ENCODE data around the gene COX7A1.
"Not testable (repeated sequence)": the region's sequence is repeated elsewhere in the genome, so short reads cannot be mapped to it uniquely, and the experiment has no call there.

COX7A1 gene

DNA sequence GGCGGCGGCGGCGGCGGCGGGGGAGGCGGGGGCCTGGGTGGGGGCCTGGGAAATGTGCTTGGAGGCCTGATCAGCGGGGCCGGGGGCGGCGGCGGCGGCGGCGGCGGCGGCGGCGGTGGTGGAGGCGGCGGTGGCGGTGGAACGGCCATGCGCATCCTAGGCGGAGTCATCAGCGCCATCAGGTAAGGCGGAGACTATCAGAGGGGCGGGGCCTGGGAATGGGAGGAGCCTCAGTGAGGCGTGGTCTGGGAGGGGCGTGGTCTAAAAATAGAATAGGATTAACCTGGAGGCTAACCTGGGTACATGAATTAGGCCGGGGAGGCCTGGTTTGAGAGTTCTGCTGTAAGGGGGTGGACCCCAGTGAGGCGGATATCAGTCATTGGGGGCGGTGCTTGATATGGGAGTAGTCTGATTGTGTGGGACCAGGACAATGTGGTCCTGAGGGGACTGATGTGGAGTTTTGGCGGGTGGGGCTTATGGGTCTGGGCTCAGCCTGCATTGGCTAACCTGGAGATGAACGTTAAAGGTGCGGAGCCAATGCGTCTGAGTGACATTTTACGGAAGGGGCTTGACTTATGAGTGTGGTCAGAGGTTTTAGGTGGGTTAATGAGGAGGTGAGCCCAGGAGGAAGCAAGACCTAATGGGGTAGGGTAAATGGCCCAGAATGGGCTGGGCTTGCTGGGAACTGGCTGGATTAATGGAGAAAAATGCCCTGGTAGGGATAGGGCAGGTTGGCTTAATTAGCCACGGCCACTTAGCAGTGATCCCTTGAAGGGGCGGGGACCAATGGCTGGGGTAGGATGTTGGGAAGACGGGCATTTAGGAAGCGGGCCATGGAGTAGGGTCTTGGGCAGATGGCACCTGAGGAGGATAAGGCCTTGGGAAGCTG lies 11.0 kb downstream of the COX7A1 start:
- DNase-seq: peak; percentile 67

DNA sequence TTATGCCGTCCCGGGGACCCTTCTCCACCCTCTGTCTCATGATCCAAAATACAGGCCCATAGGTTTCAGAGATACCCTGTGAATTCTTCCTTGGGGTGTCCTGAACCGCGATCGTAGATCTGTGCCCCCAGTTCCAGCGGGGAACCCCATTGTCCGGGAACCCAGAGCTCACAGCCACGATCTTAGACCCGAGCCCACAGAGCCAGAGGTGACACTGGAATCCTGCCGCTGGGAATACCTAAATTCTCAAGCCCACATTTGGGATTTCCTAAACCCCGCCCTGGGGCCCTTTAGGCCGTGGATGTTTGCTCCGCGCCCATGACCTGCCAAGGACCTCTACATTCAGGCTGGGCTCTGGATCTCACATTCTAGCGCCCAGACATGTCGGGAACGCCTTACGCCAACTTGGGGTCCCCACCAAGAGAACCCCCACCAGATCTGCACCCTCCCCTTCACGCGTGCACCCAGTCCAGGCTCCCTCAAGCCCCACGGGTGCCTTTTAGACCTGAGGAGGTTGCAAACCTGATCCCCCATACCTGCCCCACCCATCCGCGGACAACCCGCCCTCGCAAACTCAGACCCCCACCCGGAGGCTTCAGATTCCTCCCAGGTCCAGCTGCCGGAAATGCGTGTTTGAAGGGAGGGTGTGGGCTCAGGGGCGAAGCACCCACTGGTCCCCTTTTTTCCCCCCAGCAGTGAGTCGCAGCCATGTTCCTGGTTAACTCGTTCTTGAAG lies 11.8 kb downstream of the COX7A1 start:
- DNase-seq: peak; percentile 54

DNA sequence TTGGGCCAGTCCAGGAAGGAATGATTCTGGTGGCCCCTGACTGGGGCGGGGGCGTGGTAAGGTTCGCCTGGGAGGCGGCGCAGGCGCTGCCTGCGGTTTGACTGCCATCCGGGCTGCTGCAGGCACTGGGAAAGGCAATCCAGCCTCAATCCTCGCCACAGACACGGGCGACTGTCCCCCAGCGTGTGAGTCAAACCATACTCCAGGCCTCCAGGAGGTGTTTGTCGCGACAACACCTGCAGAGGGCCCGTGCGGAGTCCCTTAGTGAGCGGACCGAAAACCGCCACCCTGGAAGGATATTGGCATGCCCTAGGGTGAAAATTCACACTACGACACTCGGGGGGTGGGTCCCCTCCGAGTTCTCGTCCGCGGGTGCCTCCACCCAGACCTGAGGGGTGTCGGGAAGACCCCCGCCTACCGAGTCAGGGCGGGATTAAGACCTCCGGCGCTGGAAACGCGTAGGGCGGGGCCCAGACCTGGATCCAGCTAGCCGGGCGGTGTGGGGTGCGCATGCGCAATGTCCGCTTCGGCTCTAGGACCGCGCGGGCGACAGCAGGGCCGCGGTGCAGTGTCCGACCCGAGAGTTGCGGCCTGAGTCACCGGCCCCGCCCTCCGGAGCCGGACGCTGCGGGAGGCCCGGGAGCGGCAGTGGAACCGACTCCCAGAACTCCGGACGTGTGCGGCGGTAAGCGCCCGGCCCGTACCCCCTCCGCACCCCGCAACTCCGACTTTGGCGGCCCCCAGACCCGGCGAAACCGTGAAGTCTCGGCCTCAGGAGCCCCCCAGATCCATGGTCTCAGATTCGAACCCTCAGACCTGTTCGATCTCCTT lies 12.6 kb downstream of the COX7A1 start, which contains the start of gene CAPNS1:
TSS of gene CAPNS1 (plus strand) at position 594 of the 831 bp plus-strand sequence. CDS start 946 bp downstream, outside the sequence.
- DNase-seq: peak; percentile 90

DNA sequence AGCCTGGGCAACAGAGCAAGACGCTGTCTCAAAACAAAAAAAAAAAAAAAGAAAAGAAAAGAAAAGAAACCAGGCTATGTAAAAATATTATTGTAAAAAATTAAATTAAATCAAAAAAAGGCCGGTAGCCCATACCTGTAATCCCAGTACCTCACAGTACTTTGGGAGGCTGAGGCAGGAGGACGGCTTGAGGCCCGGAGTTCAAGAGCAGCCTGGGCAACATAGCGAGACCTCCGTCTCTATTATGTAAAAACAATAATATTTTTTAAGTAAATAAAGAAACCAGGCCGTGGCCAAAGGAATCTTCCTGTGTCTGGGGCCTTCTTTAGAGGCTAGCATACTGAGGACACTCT lies 13.2 kb downstream of the COX7A1 start:
- DNase-seq: no peak

DNA sequence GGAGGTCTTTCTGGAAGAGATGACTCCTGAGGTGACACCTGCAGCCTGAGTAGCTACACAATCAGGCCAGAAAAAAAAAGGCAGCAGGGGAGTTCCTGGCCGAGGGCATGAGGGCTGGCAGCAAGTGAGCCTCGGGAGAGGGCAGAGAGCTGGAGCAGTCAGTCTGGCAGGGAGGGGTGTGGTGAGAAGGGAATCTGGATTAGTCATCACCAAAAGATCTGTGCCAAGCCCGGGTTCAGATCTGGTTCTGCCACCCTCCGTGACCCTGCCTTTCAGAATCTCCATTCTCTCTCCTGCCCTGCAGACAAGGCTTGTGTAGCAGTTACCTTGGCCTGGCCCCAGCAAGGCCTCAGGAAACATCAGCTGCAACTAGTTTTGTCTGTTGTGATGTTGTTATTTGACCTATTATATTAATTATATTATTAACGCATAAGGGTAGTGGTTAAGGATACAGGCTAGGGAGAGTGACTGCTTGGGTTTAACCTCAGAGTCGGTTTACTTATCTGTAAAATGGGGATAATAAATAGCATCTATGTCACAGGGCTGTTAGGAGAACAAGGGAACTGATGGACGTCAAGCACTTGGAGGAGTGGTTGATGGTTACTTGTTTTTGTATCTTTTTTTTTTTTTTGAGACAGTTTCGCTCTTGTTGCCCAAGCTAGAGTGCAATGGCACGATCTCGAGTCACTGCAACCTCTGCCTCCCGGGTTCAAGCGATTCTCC lies 15.1 kb downstream of the COX7A1 start:
- DNase-seq: no peak

DNA sequence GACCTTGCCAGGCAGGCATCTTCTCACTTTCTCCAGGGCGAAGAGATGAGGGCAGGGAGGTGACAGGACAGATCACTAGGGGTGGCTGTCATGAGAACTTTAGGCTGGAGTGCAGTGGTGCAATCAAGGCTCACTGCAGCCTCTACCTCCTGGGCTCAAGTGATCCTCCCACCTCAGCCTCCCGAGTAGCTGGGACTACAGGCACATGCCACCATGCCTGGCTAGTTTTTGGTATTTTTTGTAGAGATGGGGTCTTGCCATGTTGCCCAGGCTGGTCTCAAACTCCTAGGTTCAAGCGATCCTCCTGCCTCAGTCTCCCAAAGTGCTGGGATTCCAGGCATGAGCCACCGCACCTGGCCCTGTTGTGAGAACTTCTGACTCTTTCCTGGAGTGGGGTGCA lies 17.4 kb downstream of the COX7A1 start:
- DNase-seq: not testable (repeated sequence)

DNA sequence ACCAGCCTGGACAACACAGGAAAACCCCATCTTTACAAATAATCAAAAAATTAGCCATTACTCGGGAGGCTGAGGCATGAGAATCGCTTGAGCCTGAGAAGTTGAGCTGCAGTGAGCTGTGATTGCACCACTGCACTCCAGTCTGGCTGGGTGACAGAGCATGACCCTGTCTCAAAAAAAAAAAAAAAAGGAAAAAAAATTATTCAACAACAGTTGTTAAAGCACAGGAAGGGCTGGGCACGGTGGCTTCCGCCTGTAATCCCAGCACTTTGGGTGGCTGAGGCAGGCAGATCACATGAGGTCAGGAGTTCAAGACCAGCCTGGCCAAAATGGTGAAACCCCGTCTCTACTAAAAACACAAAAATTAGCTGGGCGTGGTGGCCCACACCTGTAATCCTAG lies 21.0 kb downstream of the COX7A1 start:
- not testable (repeated sequence) for DNase-seq

DNA sequence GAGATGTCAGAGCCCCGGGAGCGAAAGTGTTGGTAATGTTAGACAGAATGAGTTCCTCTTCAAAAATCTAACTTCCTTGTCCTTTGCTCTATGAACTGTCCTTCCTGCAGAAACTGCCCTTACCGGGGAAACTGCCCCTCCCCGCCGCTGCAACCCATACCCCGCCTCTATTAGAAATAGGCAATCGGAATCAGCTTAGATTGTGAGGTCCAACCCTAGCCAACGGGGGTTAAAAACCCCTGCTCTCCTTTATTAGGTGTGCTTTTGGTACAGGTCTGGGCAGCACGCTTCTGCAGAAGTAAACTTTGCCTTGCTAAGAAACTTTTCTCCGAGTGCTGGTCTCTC lies 23.9 kb downstream of the COX7A1 start:
- DNase-seq: no peak

DNA sequence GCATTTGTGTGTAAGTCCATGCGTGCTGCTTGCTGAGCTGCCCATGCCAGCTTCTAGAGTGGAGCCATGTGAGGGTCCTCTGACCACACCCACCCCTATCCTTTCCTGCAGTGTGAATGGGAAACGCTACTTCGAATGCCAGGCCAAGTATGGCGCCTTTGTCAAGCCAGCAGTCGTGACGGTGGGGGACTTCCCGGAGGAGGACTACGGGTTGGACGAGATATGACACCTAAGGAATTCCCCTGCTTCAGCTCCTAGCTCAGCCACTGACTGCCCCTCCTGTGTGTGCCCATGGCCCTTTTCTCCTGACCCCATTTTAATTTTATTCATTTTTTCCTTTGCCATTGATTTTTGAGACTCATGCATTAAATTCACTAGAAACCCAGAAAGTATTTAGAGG lies 26.7 kb downstream of the COX7A1 start:
- no peak for DNase-seq

DNA sequence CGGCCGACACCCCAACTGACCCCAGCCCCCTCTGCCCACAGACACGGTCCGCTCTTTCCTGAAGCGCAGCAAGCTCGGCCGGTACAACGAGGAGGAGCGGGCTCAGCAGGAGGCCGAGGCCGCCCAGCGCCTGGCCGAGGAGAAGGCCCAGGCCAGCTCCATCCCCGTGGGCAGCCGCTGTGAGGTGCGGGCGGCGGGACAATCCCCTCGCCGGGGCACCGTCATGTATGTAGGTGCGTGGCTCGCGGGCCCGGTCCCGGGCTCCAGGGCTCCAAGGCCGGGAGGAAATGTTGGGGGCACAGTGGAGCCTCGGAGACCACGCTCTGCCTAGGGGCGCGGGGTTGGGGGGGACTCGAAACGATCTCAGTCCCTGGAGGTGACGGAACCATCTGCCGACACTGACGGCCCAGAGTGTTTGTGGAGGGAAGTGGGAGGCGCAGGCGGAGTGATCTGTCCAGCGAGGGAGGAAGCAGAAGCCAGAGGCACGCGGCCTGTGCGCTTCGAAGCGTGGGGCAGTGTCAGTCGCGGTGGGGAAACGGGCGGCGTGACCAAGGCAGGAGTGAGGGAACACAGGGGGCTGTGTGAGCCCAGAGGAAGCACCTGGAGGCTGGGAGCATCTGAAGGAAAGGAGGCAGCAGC lies 30.6 kb downstream of the COX7A1 start:
- DNase-seq: no peak

DNA sequence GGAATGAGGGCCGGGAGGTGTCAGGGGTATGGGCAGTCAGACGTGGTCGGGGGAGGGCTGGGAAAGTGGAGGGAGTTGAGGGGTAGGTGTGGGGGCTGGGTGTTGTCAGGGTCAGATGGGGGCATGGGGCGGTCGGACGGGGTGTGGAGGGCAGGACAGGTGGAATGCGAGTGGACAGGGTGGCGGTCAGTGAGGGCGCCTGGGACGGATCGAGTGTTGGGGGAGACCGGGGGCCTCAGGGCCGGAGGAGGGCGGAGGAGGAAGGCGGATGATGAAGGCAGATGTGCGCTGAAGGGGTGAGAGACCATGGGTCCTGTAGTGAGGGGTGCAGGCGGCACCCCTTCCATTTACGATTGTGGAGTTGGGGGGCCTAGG lies 31.3 kb downstream of the COX7A1 start:
- no peak for DNase-seq

DNA sequence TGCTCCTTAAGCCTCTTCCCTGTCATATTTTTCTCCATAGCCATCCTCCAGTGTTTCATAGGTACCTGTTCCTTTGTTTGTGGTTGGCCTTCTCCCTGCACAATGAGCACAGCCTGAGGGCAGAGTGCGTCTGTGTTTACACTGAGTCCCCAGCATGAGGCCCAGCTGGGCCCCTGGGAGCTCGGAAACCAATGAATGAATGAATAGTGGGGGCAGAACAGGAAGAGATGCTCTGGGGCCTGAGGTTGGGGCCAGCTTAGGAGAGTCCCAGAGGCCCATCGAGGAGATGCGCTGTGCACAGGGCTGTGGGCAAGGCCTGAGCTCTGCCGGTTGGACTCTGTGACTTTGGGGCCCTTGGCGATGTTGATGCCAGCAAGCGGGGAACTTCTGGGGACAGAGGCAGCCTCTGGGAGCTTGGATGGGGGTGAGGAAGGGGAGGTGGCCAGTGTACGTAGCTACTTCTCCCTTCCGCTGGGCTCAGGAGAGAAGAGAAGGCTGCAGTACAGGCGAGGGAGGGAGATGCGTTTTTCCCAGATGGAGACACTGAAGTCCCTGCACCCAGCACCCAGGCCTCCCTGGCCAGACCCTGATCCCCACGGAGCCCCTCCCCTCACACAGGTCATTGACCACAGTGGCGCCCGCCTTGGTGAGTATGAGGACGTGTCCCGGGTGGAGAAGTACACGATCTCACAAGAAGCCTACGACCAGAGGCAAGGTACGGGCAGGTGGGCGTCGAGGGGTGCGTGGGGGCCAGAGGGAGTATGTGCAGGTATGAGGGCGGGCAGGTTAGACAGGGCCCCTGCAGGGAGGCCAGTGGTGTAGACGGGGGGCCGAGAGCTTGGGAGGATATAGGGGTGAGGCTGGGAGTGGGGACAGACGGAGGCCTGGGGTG lies 31.9 kb downstream of the COX7A1 start:
- DNase-seq: no peak

DNA sequence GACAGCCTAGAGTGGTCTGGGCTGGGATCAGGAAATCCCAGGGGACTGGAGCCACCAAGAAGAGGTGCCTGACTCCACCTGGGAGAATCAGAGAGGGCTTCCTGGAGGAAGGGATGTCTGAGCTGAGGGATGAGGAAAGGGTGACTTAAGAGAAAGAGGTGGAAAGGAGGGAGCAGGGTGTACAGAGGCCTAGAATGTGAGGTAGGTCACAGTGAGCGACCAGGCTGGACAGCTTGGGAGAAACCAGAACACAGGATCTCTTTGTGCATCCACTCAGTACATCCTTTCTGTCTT lies 36.0 kb downstream of the COX7A1 start:
- DNase-seq: no peak

DNA sequence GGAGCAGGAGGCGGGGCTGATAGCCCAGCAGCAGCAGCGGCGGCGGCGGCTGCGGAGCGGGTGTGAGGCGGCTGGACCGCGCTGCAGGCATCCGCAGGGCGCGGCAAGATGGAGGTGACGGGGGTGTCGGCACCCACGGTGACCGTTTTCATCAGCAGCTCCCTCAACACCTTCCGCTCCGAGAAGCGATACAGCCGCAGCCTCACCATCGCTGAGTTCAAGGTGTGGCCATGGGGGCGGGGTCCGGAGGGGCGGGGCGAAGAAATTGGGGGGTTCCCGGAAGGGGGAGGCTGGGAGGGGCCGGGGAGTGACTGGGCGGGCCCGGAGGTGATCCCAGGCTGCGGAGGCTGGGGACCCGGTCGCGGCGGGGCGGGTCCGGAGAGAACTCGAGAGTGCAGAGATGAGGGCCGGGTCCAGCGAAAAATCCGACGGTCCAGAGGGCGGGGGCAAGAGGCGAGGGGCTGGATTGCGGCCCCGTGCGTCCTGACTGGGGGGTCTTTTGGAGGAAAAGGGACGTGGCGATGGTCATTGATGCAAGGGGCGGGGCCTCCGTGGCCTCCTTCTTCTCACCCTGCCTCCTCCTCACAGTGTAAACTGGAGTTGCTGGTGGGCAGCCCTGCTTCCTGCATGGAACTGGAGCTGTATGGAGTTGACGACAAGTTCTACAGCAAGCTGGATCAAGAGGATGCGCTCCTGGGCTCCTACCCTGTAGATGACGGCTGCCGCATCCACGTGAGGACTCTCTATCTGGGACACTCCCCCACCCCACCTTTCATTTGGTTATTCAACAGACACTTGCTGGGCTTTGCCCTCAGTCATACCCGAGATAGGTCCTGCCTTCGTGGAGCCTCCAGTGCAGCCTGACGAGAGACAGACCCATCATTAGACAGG lies 36.5 kb downstream of the COX7A1 start, which contains the start of gene TBCB:
TSS of gene TBCB (plus strand) at position 16 of the 891 bp plus-strand sequence. CDS start at position 109, 93 bp downstream.
- DNase-seq: peak; percentile 76

DNA sequence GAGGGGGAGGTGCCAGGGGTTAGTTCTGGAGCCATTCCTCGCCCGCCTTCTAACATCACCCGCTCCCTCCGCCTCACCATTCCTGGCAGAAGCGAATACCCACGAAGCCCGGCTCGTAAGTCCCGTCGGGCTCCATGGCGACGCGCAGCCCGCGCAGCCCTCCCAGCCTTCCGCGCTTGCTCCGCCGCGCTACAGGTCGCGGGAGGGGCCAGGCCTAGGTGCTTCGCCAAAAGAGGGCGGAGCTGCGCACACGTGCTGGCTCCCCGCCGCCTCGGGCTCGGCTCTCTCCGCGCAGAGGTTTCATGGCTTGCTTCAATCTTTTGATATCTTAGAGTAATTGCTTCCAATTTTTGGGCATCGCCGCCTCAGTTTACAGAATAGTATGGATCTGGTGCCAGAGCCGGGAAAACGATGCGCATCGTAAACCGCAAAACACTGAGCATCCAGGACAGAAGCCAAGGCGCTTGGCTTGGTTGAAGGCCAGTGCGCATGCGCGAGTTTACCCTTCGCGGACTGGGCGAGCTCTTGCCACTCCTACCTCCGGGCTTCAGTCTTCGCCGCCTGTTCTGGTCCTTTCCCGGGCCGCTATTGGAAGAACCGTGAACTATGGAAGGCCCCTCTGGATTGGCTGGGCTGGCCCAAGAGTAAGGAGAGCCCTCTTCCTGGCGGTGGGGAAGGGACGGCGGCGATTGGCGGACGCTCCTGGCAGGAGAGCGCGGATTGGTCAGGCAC lies 37.4 kb downstream of the COX7A1 start, which contains the start of gene POLR2I:
TSS of gene POLR2I (minus strand) at position 155 of the 732 bp plus-strand sequence. CDS start at position 136, 19 bp downstream.
- peak; percentile 98 for DNase-seq

DNA sequence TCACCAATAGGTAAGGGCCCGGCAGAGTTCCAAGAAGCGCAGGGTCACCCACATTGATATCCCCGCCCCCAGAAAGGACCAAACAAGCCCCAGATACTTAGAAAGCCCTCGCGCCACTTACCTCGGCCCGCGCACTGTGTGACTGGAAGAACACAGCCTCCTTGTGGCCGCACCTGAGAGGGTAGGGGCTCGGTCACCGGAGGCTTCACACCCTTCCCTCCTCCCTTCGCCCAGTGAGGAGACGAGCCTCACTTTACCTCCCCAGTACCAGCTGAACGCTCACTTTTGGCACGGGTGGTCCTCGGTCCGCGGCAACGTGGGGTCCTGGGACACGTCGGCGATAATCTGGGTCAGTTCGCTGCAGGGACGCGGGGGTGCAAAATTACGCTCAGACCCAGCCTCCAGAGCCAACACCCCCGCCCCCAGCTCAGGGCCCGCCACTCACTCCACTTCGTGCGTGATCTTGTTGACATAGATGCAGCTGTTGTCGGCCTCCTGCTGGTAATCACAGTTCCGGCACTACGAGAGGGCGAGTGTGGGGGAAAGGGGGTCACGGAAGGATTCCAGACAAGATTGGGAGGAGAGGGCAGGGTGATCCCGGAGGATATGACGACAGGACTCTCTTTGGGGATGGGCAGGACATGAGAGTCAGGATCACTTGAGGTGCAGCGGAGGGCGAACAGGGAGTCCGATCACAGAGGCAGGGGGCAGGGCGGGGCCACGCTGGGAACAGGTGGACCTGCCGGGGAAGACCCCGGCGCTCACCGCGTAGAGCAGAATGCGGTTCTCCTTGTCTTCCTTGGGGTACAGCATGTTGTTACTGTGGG lies 38.1 kb downstream of the COX7A1 start:
- DNase-seq: no peak

DNA sequence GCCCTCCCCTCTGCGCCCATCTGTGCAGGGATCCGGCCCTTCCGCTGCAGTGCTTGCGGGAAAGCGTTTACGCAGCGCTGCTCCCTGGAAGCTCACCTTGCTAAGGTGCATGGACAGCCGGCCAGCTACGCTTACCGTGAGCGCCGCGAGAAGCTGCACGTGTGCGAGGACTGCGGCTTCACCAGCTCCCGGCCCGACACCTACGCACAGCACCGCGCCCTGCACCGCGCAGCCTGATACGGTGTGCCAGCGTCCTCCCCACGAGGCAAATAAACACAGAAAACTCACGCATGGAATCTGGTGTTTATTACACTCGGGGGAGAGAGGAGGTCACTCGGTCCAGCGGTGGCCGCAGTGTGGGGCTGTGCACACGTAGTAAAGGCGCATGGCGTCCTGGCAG lies 38.8 kb downstream of the COX7A1 start:
- DNase-seq: no peak

DNA sequence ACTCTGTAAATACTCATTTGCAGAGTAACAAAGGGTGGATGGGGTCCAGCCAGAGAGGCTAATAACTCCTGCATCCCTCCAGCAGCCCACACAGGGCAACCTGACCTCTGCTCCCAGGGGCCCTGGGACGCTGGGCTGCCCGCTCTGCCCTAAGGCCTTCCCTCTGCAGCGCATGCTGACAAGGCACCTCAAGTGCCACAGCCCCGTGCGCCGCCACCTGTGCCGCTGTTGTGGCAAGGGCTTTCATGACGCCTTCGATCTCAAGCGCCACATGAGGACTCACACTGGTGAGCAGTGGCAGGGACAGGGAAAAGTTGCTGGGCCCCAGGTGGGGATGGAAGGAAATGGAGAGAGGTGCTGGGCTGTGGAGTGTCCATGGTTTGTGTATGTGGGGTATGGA lies 39.6 kb downstream of the COX7A1 start:
- no peak for DNase-seq
